ENCODE measurements around the gene CCDC171.

DNA sequence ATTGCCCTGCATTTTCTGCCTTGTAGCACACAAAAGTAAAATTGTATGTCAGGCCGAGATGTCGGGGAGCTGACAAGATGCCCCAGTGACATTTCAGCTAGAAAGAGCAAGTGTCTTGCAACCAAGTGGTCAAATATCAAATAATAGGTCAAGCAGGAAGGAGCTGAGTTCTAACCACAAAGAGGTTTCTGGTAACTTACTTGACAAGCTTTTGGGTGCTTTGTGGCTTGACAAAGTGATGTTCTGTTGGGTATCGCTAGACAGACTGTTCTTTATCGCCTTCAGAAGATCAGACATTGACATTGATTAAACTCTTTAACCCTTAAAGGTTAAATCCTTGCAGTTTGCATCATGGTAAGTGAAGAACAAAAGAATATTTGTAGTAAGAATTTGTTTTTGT lies 419.9 kb downstream of the CCDC171 start:
- TF ChIP-seq, protein P1, sequence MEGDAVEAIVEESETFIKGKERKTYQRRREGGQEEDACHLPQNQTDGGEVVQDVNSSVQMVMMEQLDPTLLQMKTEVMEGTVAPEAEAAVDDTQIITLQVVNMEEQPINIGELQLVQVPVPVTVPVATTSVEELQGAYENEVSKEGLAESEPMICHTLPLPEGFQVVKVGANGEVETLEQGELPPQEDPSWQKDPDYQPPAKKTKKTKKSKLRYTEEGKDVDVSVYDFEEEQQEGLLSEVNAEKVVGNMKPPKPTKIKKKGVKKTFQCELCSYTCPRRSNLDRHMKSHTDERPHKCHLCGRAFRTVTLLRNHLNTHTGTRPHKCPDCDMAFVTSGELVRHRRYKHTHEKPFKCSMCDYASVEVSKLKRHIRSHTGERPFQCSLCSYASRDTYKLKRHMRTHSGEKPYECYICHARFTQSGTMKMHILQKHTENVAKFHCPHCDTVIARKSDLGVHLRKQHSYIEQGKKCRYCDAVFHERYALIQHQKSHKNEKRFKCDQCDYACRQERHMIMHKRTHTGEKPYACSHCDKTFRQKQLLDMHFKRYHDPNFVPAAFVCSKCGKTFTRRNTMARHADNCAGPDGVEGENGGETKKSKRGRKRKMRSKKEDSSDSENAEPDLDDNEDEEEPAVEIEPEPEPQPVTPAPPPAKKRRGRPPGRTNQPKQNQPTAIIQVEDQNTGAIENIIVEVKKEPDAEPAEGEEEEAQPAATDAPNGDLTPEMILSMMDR (IDR thresholded peaks at IDR 0.05), result no peak
- TF ChIP-seq POLR2AphosphoS5 (IDR thresholded peaks at IDR 0.05) (no peak), POLR2A (IDR thresholded peaks at IDR 0.05; ENCODE audit: low read depth) (no peak)

Data from esophagus muscularis mucosa (tissue), 3 donors.